ENCODE results near the gene LCE2B. TPM values are rescaled to one million over a fixed set of nuclear protein-coding genes. Genes with fewer than 3 reads are reported as not detected.
"Not testable (repeated sequence)": the region's sequence is repeated elsewhere in the genome, so short reads cannot be mapped to it uniquely, and the experiment has no call there.

LCE2B gene
- total RNA-seq, 2 experiments from 2014 or later = not detected

DNA sequence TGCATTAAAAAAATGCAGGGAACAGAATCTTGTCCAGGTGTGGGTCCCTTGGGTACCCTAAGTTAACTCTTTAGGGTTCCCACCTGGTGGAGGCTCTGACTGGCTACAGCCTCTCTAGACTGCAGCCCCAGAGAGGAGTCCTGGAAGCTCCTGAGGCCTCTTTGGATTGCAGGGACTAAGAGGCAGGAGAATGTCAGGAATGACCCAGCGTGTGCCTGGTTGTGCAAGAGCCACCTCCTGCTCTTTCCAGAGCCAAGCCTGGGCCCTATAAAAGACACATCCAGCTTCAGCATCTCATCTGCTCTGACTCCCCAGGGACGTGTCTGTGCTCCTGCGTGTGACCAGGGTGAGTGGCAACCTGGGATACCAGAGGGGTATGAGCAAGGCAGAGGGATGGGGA lies 10.9 kb upstream of the LCE2B start, which contains the start of gene LCE2C:
TSS of gene LCE2C (plus strand) at position 297 of the 400 bp plus-strand sequence. CDS start 737 bp downstream, outside the sequence.
- H3K9me3 Mint-ChIP-seq; H3K27ac Mint-ChIP-seq; H3K4me1 Mint-ChIP-seq (ENCODE audit: low read depth); CTCF ChIA-PET; intact Hi-C loops (cut with micrococcal nuclease); H3K4me3 Mint-ChIP-seq; DNase-seq; H3K36me3 Mint-ChIP-seq (ENCODE audit: low read depth): not testable (repeated sequence)
- peaks cover 19% of the 10 kb centered on the region for H3K27me3 Mint-ChIP-seq (ENCODE audit: low read depth)

DNA sequence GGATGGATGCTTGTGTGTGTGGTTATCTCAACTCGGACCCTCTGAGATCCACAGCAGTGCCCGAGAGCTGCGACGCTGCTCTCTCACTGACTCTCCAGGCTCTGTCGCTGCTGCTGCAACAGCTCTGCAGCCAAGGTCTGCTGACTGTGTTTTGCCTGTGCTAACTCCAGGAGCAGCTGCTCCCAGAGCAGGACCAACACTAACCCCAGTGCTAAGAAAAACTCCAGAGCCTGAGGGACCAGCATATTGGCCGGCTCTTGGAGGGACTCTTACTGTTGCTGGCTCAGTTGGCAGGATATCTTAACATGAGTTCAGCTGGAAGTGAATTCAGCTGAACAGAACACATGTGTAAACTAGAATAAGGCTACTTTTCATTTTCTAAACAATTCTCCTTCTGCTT lies 6.5 kb upstream of the LCE2B start:
- intact Hi-C loops (cut with micrococcal nuclease) = no loop called here
- Mint-ChIP-seq H3K27me3 (ENCODE audit: low read depth) (peaks cover 26% of the 10 kb centered on the region), H3K4me1 (ENCODE audit: low read depth) (no peaks in the 10 kb centered on the region), H3K27ac (no peak overlapping the region), H3K36me3 (ENCODE audit: low read depth) (no peaks in the 10 kb centered on the region), H3K4me3 (no peak overlapping the region), H3K9me3 (no peaks in the 10 kb centered on the region)
- DNase-seq = no peak
- CTCF ChIA-PET = no interaction called here

- H3K27ac Mint-ChIP-seq = no peak overlapping the region
- H3K9me3 Mint-ChIP-seq = no peaks in the 10 kb centered on the region
- H3K36me3 Mint-ChIP-seq (ENCODE audit: low read depth) = no peaks in the 10 kb centered on the region
- no peak overlapping the region for H3K4me3 Mint-ChIP-seq
- CTCF ChIA-PET = no interaction called here
- peaks cover 19% of the 10 kb centered on the region for H3K27me3 Mint-ChIP-seq (ENCODE audit: low read depth)
- DNase-seq = no peak
- intact Hi-C loops (cut with micrococcal nuclease) = no loop called here
- no peaks in the 10 kb centered on the region for H3K4me1 Mint-ChIP-seq (ENCODE audit: low read depth)
Observed at GRCh38 chr1:152681616-152682015, 4.3 kb upstream of the LCE2B start.

GRCh38 chr1:152683846-152684245 lies 2.1 kb upstream of the LCE2B start:
- Mint-ChIP-seq H3K27me3 (ENCODE audit: low read depth) (peaks cover 22% of the 10 kb centered on the region), H3K4me1 (ENCODE audit: low read depth) (no peaks in the 10 kb centered on the region), H3K27ac (no peak overlapping the region), H3K4me3 (no peak overlapping the region), H3K9me3 (no peaks in the 10 kb centered on the region), H3K36me3 (ENCODE audit: low read depth) (no peaks in the 10 kb centered on the region)
- no peak for DNase-seq
- intact Hi-C loops (cut with micrococcal nuclease) = no loop called here
- CTCF ChIA-PET = no interaction called here

- H3K27me3 Mint-ChIP-seq (ENCODE audit: low read depth) = peaks cover 6% of the 10 kb centered on the region
- no peak within 1 kb of the TSS for H3K4me3 Mint-ChIP-seq
- H3K4me1 Mint-ChIP-seq (ENCODE audit: low read depth) = no peaks in the 10 kb centered on the region
- H3K27ac Mint-ChIP-seq = no peak within 1 kb of the TSS
- peaks cover 1% of the 10 kb centered on the region for H3K9me3 Mint-ChIP-seq
- CTCF ChIA-PET = interaction anchor here (1.4 kb wide), 1 partner anchor 44 kb away, joined by 6 read pairs; no protein-coding TSS in a partner anchor
- intact Hi-C loops (cut with micrococcal nuclease) = no loop called here
- DNase-seq = no peak
- no peaks in the 10 kb centered on the region for H3K36me3 Mint-ChIP-seq (ENCODE audit: low read depth)
Observed at GRCh38 chr1:152697701-152698600, 12.0 kb downstream of the LCE2B start, which contains the start of gene LCE2A. Gene LCE2A, plus strand, starts transcription at chr1:152698345. Its CDS starts 557 bp downstream, at chr1:152698902.

DNA sequence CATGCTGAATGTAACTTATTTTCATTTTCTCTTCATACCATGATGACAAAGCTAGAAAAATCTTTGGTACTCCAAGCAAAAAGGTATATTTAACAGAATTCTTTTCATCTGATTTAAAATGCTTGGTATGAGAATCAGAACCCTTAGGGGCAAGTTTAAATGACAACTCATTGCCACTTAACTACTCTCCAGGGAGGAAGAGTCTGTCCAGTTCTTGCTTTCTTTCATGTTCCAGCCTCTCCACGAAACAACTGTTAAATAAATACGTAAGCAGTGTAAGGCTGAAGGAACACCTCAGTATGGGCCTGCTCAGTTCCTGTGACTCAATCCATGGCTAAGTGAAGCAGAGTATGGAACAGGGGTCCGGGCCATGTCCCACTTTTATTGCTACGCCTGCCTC lies 13.8 kb downstream of the LCE2B start:
- CTCF ChIA-PET = no interaction called here
- peaks cover 11% of the 10 kb centered on the region for H3K27me3 Mint-ChIP-seq (ENCODE audit: low read depth)
- no peak overlapping the region for H3K27ac Mint-ChIP-seq
- no peak for DNase-seq
- no peaks in the 10 kb centered on the region for H3K4me1 Mint-ChIP-seq (ENCODE audit: low read depth)
- intact Hi-C loops (cut with micrococcal nuclease) = no loop called here
- H3K4me3 Mint-ChIP-seq = no peak overlapping the region
- H3K36me3 Mint-ChIP-seq (ENCODE audit: low read depth) = no peaks in the 10 kb centered on the region
- H3K9me3 Mint-ChIP-seq = peaks cover 4% of the 10 kb centered on the region

DNA sequence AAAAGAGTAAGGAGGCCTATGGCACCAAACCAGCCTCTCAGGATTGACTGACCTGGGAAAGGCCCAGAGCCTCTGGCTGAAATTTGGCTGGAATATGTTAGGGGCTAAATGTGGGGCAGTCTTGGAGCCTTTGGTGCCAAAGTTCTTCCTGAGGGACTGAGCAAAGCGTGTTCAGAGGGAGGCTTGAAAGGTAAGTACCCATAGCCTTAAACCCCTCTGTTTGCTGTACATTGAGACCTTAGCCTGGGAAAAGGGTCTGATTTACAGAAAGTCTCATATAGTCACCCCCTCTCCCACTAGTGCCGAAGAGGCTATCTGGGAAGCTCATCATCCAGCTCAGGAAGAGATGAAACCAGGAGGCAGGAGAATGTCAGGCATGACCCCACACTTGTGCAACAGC lies 21.9 kb downstream of the LCE2B start, which contains the start of gene LCE4A:
TSS of gene LCE4A (plus strand) at position 301 of the 400 bp plus-strand sequence. CDS start 916 bp downstream, outside the sequence.
- Mint-ChIP-seq H3K4me3 (no peak within 1 kb of the TSS), H3K27me3 (ENCODE audit: low read depth) (peaks cover 21% of the 10 kb centered on the region), H3K27ac (no peak within 1 kb of the TSS), H3K4me1 (ENCODE audit: low read depth) (no peaks in the 10 kb centered on the region), H3K36me3 (ENCODE audit: low read depth) (no peaks in the 10 kb centered on the region), H3K9me3 (peaks cover 7% of the 10 kb centered on the region)
- DNase-seq = no peak
- CTCF ChIA-PET = no interaction called here
- intact Hi-C loops (cut with micrococcal nuclease) = no loop called here

- H3K9me3 Mint-ChIP-seq = no peaks in the 10 kb centered on the region
- no peaks in the 10 kb centered on the region for H3K4me1 Mint-ChIP-seq (ENCODE audit: low read depth)
- no peak for DNase-seq
- intact Hi-C loops (cut with micrococcal nuclease) = no loop called here
- no peaks in the 10 kb centered on the region for H3K36me3 Mint-ChIP-seq (ENCODE audit: low read depth)
- H3K27ac Mint-ChIP-seq = no peak overlapping the region
- CTCF ChIA-PET = no interaction called here
- H3K4me3 Mint-ChIP-seq = no peak overlapping the region
- H3K27me3 Mint-ChIP-seq (ENCODE audit: low read depth) = peaks cover 11% of the 10 kb centered on the region
Observed at GRCh38 chr1:152718238-152718637, 32.3 kb downstream of the LCE2B start.

DNA sequence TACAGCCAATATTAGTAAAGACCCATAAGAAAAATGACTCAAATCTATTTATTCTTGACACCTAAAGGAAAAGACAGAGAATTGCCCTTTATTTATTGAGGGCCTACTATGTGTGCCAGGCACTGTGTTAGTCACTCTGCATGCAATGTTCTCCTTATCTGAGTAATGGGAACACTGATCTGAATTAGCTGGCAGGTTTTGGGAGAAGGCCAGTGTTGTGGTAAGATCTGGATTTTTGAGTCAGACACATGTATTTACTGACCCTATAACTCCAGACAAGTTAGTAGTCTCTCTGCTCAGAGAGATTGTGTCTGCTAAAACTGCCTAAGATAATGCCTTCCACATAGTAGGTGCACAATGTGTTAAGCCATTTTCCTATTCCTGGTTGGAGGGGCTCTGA lies 39.3 kb downstream of the LCE2B start:
- peaks cover 7% of the 10 kb centered on the region for H3K27me3 Mint-ChIP-seq (ENCODE audit: low read depth)
- no peaks in the 10 kb centered on the region for H3K4me1 Mint-ChIP-seq (ENCODE audit: low read depth)
- no peaks in the 10 kb centered on the region for H3K9me3 Mint-ChIP-seq
- DNase-seq = no peak
- H3K36me3 Mint-ChIP-seq (ENCODE audit: low read depth) = no peaks in the 10 kb centered on the region
- H3K27ac Mint-ChIP-seq = no peak overlapping the region
- CTCF ChIA-PET = no interaction called here
- H3K4me3 Mint-ChIP-seq = no peak overlapping the region
- intact Hi-C loops (cut with micrococcal nuclease) = no loop called here

DNA sequence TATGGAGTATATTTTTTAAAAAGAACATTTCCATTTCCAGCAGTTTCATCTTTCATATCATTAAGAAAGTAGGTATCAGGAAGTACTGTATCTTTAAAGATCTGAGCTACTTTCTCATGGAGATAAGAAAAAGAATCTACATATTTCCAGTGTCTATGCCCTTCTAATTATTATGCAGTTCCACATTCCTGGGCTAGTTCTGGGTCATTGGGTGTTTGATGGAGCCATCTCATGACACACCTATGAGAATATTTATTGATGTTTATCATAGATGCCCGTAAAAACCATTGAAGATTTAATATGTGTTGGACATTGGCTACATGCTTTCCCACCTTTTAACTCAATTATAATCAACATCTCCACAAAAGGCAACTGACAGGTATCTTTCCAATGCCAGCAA lies 43.1 kb downstream of the LCE2B start:
- no peak overlapping the region for H3K27ac Mint-ChIP-seq
- DNase-seq = no peak
- CTCF ChIA-PET = no interaction called here
- peaks cover 10% of the 10 kb centered on the region for H3K27me3 Mint-ChIP-seq (ENCODE audit: low read depth)
- H3K4me3 Mint-ChIP-seq = no peak overlapping the region
- no peaks in the 10 kb centered on the region for H3K4me1 Mint-ChIP-seq (ENCODE audit: low read depth)
- intact Hi-C loops (cut with micrococcal nuclease) = no loop called here
- no peaks in the 10 kb centered on the region for H3K36me3 Mint-ChIP-seq (ENCODE audit: low read depth)
- no peaks in the 10 kb centered on the region for H3K9me3 Mint-ChIP-seq

GRCh38 chr1:152735648-152736047 lies 49.7 kb downstream of the LCE2B start:
- CTCF ChIA-PET = no interaction called here
- DNase-seq = no peak
- peaks cover 15% of the 10 kb centered on the region for H3K27me3 Mint-ChIP-seq (ENCODE audit: low read depth)
- no peak overlapping the region for H3K27ac Mint-ChIP-seq
- H3K4me3 Mint-ChIP-seq = no peak overlapping the region
- H3K9me3 Mint-ChIP-seq = no peaks in the 10 kb centered on the region
- H3K36me3 Mint-ChIP-seq (ENCODE audit: low read depth) = no peaks in the 10 kb centered on the region
- intact Hi-C loops (cut with micrococcal nuclease) = no loop called here
- H3K4me1 Mint-ChIP-seq (ENCODE audit: low read depth) = no peaks in the 10 kb centered on the region
